Measurements from ENCODE around the gene CNTN5.
A peak's percentile ranks its signal among the peaks of the same experiment; 100 is the strongest.
"Not testable (repeated sequence)": the region's sequence is repeated elsewhere in the genome, so short reads cannot be mapped to it uniquely, and the experiment has no call there.

The CNTN5 gene

DNA sequence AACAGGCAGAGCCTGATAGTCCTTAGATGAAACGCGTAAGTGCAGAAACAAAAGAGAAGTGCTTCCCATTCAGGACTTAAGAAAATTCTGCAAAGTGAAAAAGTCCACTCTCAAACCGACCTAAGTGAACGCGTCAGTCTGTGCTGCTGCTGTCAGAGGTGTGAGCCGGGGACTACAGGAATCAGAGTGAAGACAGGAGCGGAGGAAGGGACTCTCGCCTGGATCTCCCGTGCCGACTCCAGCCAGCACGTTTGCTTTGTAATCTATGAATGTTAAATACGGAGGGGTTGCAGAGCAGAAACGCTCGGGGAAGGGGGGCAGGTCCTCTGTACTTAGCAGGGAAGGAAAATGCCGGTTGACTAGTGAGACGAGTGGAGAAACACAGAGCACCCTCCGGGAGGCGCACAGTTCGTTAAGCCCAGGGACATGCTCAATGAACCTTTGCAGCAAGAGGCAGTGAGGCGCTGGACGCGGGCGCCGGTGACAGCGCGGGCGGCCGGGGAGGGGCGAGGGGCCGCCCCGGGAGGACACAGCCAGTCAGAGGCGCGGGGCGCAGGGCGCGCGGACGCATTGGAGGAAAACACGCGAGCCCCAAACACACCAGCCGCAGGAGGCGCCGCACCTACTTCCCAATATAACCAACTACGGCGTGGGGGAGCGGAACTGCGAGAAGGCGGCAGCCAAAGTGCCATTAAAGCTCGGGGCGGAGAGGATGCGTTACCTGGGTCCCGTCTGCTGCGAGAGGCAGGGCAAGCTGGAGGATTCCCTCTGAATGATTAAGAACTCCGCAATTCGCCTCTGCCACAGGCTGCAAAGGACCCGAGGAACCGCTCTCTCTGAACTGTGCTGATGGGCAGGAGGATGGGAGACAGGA is at the start of gene CNTN5:
CNTN5 (plus strand) TSS at position 598 of the 874 bp plus-strand sequence.
- no peak for DNase-seq

DNA sequence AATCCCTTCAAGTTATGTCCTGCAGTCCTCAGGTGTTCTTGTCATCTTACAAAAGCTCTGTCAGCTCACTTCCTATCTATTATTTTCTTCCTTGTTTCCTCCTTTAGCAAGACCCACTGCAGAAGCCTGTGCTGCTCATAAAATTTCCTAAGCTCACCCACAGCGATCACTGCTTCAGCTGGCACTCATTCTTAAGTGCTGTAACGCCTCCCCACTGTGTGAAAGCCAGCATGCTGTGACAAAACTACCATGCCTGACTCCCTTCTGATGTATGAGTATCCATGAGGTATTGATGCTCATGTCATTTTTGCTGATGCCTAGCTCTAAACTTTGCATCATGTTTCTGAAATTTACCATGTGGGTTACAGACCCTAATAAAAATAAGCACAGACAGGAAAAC is 41.5 kb upstream of the CNTN5 start:
- DNase-seq: no peak

DNA sequence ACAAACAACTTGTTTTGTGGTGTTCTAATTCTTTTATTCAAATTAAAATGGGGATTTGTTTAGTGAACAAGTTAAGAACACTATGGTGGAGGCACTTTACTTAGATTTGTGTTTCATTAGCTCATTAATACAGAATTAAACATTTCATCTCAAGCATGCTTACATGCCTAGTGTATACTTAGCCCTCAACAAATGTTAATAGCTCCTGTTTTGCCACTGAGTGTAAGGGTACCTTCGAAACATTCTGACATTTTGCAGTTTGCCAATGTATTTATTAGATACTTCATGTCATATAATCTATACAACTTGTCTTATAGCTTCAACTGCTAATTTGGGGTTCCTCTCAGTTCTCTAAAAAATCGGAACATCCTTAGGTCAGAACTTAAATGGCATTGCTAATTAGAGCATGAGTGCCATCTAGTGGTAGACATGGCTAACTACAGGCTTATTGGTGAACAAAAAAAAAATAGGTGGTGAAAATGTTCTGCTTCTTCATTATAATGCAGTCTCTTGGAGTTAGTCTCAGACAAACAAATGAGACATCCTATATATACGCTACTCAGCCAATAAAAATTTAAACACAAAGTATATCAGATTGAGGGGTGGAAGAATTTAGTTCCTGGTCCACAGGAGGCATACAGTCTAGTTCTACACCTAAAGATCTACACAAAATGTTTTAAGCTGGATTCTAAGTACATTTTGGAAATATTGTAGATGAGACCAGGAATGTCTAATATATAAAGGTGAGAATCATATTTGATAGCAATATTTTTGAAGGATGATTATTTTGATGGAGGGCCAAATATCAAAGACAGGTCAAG is 4.9 kb upstream of the CNTN5 start:
- DNase-seq: peak; percentile 29

DNA sequence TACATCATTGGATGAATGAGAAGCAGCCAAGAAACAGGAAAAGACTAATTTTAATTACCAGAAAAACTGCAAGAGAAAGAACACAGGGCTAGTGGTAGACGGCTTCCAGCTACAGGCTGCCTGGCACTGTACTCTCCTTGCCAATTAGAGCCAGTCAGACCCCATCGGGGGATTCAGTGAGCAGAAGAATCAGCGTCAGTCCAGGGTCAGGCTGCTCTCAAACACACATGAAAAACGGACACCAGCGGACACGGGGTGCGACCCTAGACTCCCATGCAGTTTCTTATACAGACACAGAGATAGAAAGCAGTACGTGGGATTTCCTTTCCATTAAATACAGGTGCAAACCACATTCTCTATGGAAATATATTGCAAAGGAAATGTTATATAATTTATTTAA is 1.1 kb upstream of the CNTN5 start:
- no peak for DNase-seq

DNA sequence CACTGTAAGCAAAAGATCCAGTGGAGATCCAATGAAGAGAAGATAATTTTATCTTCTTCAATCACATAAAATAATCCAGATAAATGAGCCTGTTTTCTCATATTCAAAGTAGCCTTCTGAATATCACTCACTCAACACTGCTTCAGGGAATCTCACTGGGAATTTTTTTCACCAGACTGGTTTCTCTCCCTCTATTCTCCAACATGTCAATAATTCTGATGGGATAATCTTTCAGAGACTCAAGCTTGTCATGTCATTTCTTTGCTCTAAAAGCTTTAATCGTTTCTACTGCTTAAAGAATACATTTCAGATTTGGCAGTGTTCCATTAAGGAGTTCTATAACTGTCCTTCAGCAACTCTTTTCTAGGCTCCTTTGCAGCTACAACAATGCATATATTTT is 16.3 kb downstream of the CNTN5 start:
- DNase-seq: no peak

DNA sequence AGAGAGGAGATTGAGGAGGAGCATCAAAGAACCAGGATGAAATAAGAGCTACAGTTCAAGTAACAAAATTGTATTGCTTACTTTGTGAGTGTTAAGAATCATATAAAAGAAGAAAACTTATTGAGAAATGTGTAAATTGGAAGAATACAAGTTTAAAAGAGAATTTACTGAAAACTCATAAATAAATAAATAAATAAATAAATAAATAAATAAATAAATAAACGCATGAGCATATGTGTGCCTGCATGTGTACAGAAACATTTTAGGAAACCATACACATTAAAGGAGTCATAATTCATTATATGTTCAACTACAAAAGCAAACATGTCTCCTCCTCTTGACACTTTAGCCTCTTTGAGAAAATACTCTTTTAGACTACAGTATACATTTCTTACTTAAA is 42.6 kb downstream of the CNTN5 start:
- DNase-seq: no peak

DNA sequence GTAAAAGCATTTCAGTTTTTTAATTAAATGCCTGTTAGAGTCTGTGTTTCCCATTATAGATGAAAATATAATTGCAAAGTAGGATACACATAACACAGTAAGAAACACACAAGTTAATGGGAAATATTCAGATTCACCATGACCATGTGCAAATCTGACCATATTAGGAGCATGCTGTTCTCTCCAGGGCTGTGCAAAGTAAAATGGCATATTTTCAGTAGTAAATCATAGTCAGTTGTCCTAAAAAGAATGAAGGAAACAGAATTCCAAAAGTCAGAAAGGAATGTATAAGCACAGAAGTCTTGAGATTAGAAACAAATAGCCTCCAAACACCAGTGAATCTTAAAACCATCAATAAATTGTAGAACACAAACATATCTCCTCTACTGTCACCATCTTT is 44.4 kb downstream of the CNTN5 start:
- no peak for DNase-seq

DNA sequence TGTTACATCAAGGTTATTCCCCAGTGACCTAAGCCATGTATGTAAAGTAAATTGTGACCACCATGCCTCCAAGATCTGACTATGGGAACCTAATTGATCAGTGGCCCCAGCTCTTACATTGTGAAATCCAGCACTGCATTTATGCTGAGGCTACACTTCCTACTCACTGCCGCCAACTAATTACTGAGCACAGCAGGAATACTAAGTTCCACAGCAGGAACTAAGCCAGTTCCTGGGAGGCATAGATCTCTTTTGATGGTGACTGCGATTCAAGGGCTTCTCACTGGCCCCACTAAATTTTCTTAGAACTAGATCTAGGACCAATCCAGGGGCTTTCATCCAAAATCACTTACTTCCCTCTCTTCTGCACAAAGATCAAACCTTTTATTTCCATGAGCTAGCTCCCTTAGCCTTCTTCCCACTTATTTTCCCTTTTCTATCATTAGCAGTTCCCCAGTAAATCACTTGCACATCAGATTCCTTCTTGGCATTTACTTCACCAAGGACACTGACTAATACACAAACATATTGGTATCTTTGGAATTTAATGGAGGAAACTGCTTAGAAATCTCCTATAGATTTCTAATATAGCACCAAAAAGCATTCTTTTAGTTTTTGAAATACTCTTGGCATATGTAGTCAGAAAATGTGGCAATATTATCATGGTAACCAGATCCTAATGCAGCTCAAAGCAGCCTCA is 46.0 kb downstream of the CNTN5 start:
- no peak for DNase-seq

DNA sequence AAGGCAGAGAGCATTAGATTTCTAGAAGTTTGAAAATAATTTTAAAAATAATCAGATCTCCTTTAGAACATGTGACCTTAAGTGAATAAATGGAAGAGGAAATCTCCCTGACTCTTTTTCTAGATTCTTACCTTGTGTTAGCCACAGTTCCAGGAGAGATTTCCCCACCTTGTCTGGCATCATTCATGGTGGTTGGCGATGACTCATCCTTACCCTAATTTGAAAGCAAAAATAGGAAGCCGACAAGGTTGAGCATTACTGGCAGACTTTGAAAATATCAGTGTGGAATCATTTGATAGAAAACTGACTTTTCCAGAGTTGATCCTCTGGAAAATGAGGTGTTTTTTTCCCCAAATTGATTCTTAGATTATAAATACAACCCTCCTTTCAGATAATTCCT is 48.1 kb downstream of the CNTN5 start:
- no peak for DNase-seq

DNA sequence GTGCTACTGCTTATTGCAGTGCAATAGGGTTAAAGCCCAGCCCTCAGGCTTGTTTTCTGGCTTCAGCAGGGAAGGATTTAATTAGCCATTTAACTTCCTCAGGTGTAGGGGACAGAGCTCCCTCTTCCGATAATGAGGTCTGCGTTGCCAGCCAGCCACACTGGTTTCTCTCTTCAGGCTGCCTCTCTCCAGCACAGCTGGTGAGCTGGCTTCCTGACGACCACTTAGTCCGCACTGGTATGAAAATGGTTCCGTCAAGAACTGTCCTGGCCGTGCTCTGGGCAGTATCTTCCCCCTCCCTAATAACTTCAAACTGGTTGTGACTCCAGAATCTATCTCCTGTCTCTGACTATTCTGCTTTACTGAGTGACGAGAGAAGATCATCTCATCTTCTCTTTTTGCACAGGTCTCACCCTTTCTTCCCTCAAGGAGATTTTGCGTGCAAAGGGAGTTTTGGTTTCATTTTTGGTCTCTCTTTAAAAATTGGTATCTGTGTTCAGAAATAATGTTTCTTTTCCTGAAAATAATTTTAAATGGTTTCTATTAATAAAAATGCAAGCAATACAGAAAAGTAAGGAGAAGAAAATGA is 49.2 kb downstream of the CNTN5 start:
- DNase-seq: no peak

DNA sequence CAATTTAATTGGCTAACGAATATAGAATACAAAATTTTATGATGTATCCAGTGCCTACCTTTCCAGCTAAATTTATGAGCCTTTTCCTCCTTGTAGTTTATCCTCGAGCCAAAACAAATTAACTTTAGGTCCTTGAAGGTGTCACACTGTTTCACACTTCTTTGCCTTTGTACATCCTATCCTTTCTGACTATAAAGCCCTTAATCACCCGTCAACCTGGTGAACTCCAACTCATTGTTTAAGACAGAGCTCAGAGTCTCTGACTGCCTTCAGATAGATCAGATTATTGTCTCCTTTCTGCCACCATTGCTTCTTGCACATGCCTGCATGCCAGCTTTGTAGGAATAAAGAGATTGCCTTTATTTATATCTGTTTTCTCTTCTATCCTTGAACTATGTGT is 58.8 kb downstream of the CNTN5 start:
- DNase-seq: no peak

DNA sequence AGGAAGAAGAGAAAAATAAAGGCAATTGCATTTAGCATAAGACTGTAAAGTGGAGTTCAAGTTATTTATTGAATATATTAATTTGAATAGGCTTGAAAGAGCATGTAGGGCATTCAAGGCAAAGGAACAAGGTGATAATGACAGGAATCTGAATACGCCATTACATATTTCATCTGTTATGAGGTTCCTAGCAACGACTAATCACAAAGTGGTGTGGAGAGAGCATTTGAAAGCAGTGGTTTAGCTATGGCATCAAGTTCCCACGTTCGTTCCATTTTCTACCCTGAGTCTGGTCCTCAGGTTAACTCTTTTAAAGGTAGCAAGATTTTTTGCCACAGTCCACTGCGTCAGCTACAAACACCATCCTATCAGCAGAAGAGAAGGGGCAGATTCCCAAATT is 59.4 kb downstream of the CNTN5 start:
- DNase-seq: no peak

DNA sequence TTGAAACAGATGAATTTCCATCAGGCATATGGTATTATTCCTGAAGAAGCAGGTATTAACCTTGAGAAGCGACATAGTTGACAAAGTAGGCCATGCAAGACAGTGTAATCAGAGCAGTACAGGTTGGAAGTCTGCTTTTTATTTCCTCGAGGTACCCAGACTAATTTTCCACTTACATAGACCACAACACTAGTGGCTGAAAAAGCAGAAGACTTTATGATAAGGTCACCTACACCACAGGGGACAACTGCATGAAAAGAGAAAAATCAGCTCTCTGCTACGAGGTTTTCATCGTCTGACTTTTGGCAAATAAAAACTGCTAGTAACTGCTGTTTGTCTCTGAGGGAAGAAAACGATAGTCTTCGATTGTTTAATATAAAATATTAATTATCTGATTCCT is 77.5 kb downstream of the CNTN5 start:
- no peak for DNase-seq

DNA sequence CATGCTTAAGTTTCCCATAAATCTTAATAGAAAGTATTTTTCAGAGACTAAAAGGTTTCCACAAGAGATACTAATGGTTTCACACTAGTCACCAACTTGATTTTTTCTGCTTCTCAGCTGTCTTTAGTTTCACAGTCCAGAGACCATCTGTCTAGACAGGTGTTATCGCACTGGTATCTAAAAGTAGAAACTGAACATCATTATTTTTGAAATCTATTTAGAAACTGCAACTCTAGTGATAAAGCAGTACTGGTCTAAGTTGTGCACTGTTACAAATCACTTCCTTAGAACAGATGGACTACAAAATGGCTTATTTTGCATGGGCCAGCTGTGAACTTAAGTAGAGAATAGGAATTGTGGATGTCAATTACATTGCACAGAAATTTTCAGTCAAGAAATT is 78.0 kb downstream of the CNTN5 start:
- DNase-seq: no peak

DNA sequence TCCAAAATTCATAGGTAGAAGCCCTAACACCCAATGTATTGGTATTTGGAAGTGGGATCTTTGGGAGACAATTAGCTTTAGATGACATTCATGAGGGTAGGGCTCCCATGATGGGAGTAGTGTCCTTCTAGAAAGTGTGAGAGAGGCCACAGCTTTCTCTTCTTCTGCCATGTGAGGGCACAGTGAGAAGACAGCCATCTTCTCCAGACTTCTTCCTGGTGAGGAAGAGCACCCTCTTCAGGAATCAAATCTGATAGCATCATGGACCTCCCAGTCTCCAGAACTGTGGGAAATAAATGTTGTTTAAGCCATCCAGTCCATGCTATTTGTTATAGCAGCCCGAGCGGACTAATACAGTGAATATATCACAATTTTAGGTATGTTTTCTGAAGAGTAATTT is 96.9 kb downstream of the CNTN5 start:
- no peak for DNase-seq

DNA sequence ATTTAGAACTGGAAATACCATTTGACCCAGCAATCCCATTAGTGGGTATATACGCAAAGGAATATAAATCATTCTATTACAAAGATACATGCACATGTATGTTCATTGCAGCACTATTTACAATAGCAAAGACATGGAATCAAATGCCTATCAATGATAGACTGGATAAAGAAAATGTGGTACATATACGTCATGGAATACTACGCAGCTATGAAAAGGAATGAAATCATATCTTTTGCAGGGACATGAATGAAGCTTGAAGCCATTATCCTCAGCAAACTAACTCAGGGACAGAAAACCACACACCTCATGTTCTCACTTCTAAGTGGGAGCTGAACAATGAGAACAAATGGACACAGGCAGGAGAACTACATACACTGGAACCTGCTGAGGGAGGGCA is 113.1 kb downstream of the CNTN5 start:
- DNase-seq: not testable (repeated sequence)

DNA sequence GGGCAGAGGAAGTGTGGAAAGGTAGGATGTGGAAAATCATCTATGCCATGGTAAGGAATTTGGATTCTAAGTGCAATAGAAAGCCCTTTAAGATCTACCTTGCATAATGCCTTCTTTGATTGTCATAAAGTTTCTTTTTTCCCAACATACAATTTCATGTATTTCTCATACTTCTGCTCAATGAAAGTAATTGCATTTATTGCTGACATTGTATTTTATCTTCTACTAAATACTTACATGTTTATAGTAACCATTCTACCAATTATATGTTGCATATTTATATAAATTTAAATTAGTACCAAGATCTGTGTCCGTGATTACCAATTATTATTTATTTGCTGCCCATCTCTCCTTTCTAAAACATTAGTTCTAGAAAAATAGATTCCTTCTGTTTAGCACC is 114.8 kb downstream of the CNTN5 start:
- no peak for DNase-seq

DNA sequence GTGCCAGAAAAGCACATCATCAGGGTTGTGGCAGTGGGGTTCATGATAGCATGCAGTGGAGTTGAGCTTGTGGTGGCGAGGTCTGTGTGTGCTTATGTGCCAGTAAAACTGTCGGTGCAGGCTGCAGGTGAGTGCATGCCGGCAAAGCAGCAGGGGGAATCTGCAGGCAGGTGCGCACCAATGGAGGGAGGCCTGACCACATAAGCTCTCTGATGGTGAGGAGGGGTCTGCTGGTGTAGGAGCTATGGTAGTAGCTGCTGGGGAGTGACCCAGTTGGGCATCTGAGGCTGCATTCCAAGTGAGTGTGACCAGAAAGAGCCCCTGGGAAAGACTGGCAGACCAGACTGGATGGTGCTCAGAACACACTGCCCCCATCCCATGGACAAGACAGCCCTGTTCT is 121.5 kb downstream of the CNTN5 start:
- no peak for DNase-seq

DNA sequence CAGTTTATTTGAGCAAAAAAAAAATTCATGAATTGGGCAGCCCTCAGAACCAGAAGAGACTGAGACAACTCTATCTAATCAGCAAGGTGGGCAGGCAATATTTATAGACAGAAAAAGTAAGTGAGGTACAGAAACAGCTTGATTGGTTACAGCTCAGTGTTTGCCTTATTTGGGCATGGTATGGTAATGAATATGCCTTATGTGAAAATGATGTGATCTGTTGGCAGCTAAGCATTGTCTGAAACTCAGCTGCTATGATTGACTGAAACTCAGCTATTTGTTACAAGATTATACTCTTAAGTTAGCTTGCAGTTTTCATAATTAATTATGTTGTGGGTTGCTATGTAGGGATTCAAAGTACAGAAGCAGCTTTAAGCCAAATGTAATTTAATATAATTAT is 127.6 kb downstream of the CNTN5 start:
- no peak for DNase-seq

DNA sequence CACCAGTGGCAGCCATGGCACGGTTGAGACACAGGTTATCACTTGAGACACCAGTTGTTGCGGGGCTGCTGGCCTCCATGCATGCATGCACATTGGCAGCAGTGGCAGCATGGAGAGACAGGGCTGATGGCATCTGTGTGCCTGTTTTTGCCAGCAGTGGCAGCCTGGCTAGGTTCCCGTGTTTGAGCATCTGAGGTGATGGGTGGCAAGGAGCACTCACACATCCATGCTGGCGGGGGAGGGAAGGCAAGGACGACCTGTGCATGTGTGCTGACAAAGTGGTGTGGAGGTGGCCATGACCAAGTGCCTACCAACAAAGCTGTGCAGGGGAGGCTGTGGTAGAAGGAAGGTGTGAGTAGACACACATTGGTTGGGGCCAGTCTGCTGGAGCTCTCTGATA is 133.5 kb downstream of the CNTN5 start:
- DNase-seq: no peak

DNA sequence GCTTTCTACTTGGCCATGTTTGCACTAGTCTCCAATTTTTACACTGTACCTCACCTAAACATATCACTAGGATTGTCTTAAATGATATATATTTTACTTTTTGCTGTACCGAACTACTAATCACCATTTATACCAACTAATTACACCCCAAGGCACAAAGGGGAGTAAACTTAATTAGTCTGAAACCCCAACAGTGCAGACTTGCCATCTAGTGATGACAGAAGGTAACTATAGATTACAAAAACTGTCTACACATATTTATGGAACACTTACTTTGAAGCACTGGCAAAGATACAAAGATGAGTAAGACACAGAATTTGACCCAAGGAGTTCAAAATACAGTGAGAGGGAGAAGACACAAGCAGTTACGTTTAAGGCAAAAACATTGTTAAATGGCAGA is 139.7 kb downstream of the CNTN5 start:
- DNase-seq: no peak

DNA sequence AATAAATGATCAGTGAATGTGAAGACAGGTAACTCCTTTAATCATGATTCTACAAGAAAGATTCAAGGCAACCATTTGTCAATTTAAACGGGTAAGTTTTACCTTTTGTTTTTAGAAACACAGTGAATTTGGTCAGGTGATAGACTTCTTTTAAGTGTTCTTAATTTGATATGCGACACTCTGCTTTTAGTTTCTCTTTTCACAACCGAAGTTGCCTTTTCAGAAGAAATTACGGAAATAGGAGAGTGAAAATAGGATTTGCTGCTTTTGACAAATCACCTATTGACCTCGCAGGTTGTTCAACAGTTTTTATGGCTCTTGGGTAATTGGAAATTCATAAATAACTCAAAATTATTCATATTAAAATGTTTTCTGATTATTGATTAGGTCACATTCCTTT is 142.1 kb downstream of the CNTN5 start:
- DNase-seq: no peak

DNA sequence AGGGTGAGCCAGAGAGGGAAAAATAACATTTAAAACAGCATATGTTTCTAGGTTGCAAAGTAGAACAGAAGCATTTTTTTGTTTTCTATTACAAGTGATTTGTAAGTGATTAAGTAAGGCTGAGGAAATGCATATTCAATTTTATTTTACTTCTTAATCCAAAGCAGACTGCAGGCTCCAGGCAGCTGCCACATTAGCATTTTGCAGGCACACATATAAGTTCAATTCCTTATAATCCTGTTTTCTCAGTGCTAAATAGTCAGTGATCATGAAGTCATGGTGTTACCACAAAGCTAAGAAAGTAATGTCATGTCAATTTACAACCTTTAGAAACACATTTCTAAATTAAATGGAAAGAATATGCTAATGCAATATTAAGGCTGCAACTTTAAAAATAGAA is 149.8 kb downstream of the CNTN5 start:
- DNase-seq: no peak
